ENCODE measurements around the gene CLIP3.

DNA sequence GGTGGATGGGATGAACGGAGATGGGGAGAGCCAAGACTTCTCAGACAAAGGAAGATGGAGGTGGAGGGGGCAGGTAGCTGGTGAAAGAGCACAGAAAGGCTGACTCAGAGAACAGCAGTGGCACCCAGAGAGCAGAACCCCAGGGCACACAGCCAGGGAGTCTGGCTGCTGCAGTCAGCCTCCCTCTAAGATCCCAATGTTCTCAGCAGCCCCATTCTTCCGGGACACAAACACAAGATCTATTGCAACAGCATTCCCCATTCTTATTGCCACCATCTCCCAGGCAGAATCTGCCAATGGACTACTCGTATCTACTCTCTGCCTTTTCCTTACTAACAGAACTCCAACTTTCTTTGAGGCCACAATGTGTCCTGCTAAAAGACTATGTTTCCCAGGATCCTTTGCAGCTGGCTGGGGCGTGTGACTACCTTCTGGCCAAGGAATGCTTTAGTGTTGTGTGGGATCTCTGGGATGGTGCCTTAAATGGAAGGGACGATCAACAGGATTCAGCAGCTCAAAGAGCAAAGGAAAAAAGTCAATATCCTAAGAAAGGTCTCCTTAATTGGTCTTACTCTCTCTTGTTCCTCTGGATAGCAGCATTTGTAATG lies 13.9 kb upstream of the CLIP3 start:
- TF ChIP-seq, protein P1, sequence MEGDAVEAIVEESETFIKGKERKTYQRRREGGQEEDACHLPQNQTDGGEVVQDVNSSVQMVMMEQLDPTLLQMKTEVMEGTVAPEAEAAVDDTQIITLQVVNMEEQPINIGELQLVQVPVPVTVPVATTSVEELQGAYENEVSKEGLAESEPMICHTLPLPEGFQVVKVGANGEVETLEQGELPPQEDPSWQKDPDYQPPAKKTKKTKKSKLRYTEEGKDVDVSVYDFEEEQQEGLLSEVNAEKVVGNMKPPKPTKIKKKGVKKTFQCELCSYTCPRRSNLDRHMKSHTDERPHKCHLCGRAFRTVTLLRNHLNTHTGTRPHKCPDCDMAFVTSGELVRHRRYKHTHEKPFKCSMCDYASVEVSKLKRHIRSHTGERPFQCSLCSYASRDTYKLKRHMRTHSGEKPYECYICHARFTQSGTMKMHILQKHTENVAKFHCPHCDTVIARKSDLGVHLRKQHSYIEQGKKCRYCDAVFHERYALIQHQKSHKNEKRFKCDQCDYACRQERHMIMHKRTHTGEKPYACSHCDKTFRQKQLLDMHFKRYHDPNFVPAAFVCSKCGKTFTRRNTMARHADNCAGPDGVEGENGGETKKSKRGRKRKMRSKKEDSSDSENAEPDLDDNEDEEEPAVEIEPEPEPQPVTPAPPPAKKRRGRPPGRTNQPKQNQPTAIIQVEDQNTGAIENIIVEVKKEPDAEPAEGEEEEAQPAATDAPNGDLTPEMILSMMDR (IDR thresholded peaks at IDR 0.05), result no peak
- TF ChIP-seq EZH2 (IDR thresholded peaks at IDR 0.05; ENCODE audit: borderline replicate concordance, insufficient read depth, low read depth, low read length, poor library complexity, severe bottlenecking), result no peak

All from B cell (primary cell).